ENCODE data around the gene OR2A14.
"Not testable (repeated sequence)": the region's sequence is repeated elsewhere in the genome, so short reads cannot be mapped to it uniquely, and the experiment has no call there.

The OR2A14 gene

GRCh38 chr7:144122876-144123275 is at the start of gene OR2A14:
OR2A14 (plus strand) TSS chr7:144123176; CDS start chr7:144129113, 5,937 bp downstream.
- DNase-seq (ENCODE audit: low spot score) = no peak

GRCh38 chr7:144074374-144074773 is 48.6 kb upstream of the OR2A14 start:
- DNase-seq (ENCODE audit: low spot score) = no peak

- no peak for DNase-seq (ENCODE audit: low spot score)
These were observed 37.0 kb upstream of the OR2A14 start, which contains the start of gene OR2A12 for GRCh38 chr7:144085978-144086377. OR2A12 (plus strand) TSS chr7:144086278; CDS start chr7:144095108, 8,830 bp downstream.

GRCh38 chr7:144086730-144087129 is 36.2 kb upstream of the OR2A14 start:
- no peak for DNase-seq (ENCODE audit: low spot score)

GRCh38 chr7:144087230-144087629 is 35.7 kb upstream of the OR2A14 start:
- DNase-seq (ENCODE audit: low spot score) = no peak

GRCh38 chr7:144090667-144091066 is 32.3 kb upstream of the OR2A14 start:
- no peak for DNase-seq (ENCODE audit: low spot score)

- DNase-seq (ENCODE audit: low spot score) = no peak
These were observed 24.2 kb upstream of the OR2A14 start for GRCh38 chr7:144098776-144099175.

- DNase-seq (ENCODE audit: low spot score) = no peak
These were observed 22.4 kb upstream of the OR2A14 start for GRCh38 chr7:144100607-144101006.

- no peak for DNase-seq (ENCODE audit: low spot score)
These were observed 20.9 kb upstream of the OR2A14 start for GRCh38 chr7:144102041-144102440.

GRCh38 chr7:144105211-144105610 is 17.8 kb upstream of the OR2A14 start:
- DNase-seq (ENCODE audit: low spot score) = no peak

GRCh38 chr7:144109283-144109682 is 13.7 kb upstream of the OR2A14 start, which contains the start of gene OR2A2:
OR2A2 (plus strand) TSS chr7:144109583; CDS start chr7:144109583, 0 bp downstream.
- no peak for DNase-seq (ENCODE audit: low spot score)

GRCh38 chr7:144110272-144110671 is 12.7 kb upstream of the OR2A14 start:
- DNase-seq (ENCODE audit: low spot score) = no peak

GRCh38 chr7:144113651-144114050 is 9.3 kb upstream of the OR2A14 start:
- DNase-seq (ENCODE audit: low spot score) = no peak

- DNase-seq (ENCODE audit: low spot score) = peak; percentile 5
These were observed 4.6 kb upstream of the OR2A14 start for GRCh38 chr7:144118341-144118740.

- peak; percentile 84 for DNase-seq (ENCODE audit: low spot score)
These were observed 4.8 kb downstream of the OR2A14 start for GRCh38 chr7:144127714-144128334.

GRCh38 chr7:144129601-144130000 is 6.6 kb downstream of the OR2A14 start:
- not testable (repeated sequence) for DNase-seq (ENCODE audit: low spot score)

- peak; percentile 41 for DNase-seq (ENCODE audit: low spot score)
These were observed 7.8 kb downstream of the OR2A14 start for GRCh38 chr7:144130730-144131129.

- DNase-seq (ENCODE audit: low spot score) = no peak
These were observed 9.3 kb downstream of the OR2A14 start for GRCh38 chr7:144132262-144132661.

- no peak for DNase-seq (ENCODE audit: low spot score)
These were observed 10.3 kb downstream of the OR2A14 start for GRCh38 chr7:144133307-144133706.

- no peak for DNase-seq (ENCODE audit: low spot score)
These were observed 11.1 kb downstream of the OR2A14 start for GRCh38 chr7:144134116-144134515.

GRCh38 chr7:144137501-144137900 is 14.5 kb downstream of the OR2A14 start:
- no peak for DNase-seq (ENCODE audit: low spot score)

GRCh38 chr7:144142187-144142586 is 19.2 kb downstream of the OR2A14 start:
- DNase-seq (ENCODE audit: low spot score) = peak; percentile 1

- no peak for DNase-seq (ENCODE audit: low spot score)
These were observed 21.4 kb downstream of the OR2A14 start for GRCh38 chr7:144144426-144144825.

GRCh38 chr7:144148224-144148827 is 25.4 kb downstream of the OR2A14 start:
- DNase-seq (ENCODE audit: low spot score) = no peak

Data from kidney tubule cell (primary cell).